22Rv1 (cell line): Measurements from ENCODE around the gene FRMD3.

Experiments used
- ZFX ChIP-seq: fragments of 450-650 bp; IDR thresholded peaks from 2 replicates; pipeline ENCODE4 v1.6.1; 2017; ENCODE audit warnings: antibody characterized with exemption, borderline replicate concordance
- TF ChIP-seq, protein P1 (sequence below): fragments of 450-650 bp; IDR thresholded peaks from 2 replicates; pipeline ENCODE4 v1.5.1; 2017; ENCODE audit warnings: mild to moderate bottlenecking

DNA sequence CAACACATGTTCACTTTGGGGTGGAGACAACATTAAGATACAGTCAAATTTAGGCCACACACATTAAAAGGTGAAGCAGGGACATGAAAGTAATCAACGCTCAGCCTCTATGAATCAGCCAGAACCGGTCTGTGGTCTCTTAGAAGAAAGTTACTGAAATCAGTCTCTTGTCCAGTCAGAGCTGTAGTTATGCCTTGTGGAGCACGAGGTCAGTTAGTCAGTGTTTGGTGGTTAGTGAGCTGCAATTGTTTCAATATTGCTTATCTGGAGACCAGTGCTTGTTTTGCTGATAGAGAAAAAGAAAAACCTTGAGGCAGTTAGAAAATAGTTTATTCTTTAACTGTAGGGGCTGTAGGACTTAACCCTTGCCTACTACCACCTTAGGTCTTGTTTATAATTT lies 317.5 kb downstream of the FRMD3 start:
- TF ChIP-seq, protein P1, sequence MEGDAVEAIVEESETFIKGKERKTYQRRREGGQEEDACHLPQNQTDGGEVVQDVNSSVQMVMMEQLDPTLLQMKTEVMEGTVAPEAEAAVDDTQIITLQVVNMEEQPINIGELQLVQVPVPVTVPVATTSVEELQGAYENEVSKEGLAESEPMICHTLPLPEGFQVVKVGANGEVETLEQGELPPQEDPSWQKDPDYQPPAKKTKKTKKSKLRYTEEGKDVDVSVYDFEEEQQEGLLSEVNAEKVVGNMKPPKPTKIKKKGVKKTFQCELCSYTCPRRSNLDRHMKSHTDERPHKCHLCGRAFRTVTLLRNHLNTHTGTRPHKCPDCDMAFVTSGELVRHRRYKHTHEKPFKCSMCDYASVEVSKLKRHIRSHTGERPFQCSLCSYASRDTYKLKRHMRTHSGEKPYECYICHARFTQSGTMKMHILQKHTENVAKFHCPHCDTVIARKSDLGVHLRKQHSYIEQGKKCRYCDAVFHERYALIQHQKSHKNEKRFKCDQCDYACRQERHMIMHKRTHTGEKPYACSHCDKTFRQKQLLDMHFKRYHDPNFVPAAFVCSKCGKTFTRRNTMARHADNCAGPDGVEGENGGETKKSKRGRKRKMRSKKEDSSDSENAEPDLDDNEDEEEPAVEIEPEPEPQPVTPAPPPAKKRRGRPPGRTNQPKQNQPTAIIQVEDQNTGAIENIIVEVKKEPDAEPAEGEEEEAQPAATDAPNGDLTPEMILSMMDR: no peak
- no peak for TF ChIP-seq ZFX
